ENCODE data around the gene ZFYVE26.

Gene ZFYVE26

GRCh38 chr14:67782090-67782489, 34.3 kb downstream of the ZFYVE26 start:
- TF ChIP-seq CTCF (IDR thresholded peaks at IDR 0.05; ENCODE audit: low read depth, low read length): no peak

GRCh38 chr14:67778792-67779191, 37.6 kb downstream of the ZFYVE26 start:
- no peak for TF ChIP-seq CTCF (IDR thresholded peaks at IDR 0.05; ENCODE audit: low read depth, low read length)
- no peak for DNase-seq (ENCODE audit: extremely low read depth, low read depth)

More at GRCh38 chr14:67782090-67782489, 34.3 kb downstream of the ZFYVE26 start:
- no peak for DNase-seq (ENCODE audit: extremely low read depth, low read depth)

GRCh38 chr14:67776653-67777322, 39.6 kb downstream of the ZFYVE26 start:
- no peak for TF ChIP-seq CTCF (IDR thresholded peaks at IDR 0.05; ENCODE audit: low read depth, low read length)
- DNase-seq (ENCODE audit: extremely low read depth, low read depth): no peak

- no peak for DNase-seq (ENCODE audit: extremely low read depth, low read depth)
- no peak for TF ChIP-seq CTCF (IDR thresholded peaks at IDR 0.05; ENCODE audit: low read depth, low read length)
Measured at GRCh38 chr14:67773844-67774377, 42.5 kb downstream of the ZFYVE26 start.

- TF ChIP-seq CTCF (IDR thresholded peaks at IDR 0.05; ENCODE audit: low read depth, low read length): no peak
Measured at GRCh38 chr14:67768219-67768618, 48.2 kb downstream of the ZFYVE26 start.

GRCh38 chr14:67766035-67766680, 50.2 kb downstream of the ZFYVE26 start:
- DNase-seq (ENCODE audit: extremely low read depth, low read depth): no peak
- no peak for TF ChIP-seq CTCF (IDR thresholded peaks at IDR 0.05; ENCODE audit: low read depth, low read length)

More at GRCh38 chr14:67768219-67768618, 48.2 kb downstream of the ZFYVE26 start:
- no peak for DNase-seq (ENCODE audit: extremely low read depth, low read depth)

- DNase-seq (ENCODE audit: extremely low read depth, low read depth): no peak
- TF ChIP-seq CTCF (IDR thresholded peaks at IDR 0.05; ENCODE audit: low read depth, low read length): no peak
Measured at GRCh38 chr14:67765192-67765834, 51.1 kb downstream of the ZFYVE26 start.
